Trophoblast cell (in vitro differentiated cells and primary cell): ENCODE measurements around the gene ETV3.

Experiments
- DNase-seq, 2 donors: peaks; one replicate each; pipeline ENCODE4 v3.0.0-alpha.2; 2016
- H2AFZ ChIP-seq: 2 replicates; pipeline ENCODE4 v1.6.1; 2013; ENCODE audit warnings: low read length, moderate library complexity, mild to moderate bottlenecking; ENCODE audit not compliant: insufficient read depth, poor library complexity
- H2AK5ac ChIP-seq: 2 replicates; pipeline ENCODE4 v1.6.1; 2013; ENCODE audit warnings: mild to moderate bottlenecking, low read length
- H2BK120ac ChIP-seq: 2 replicates; pipeline ENCODE4 v1.6.1; 2013; ENCODE audit warnings: low read length, mild to moderate bottlenecking, moderate library complexity; ENCODE audit not compliant: insufficient read depth, poor library complexity
- H2BK12ac ChIP-seq: 2 replicates; pipeline ENCODE4 v1.6.1; 2013; ENCODE audit warnings: mild to moderate bottlenecking, low read length, moderate library complexity
- H2BK5ac ChIP-seq: 2 replicates; pipeline ENCODE4 v1.6.1; 2013; ENCODE audit warnings: low read length, low read depth, moderate library complexity, mild to moderate bottlenecking; ENCODE audit not compliant: poor library complexity
- H3K14ac ChIP-seq: 2 replicates; pipeline ENCODE4 v1.6.1; 2013; ENCODE audit warnings: mild to moderate bottlenecking, low read length
- H3K18ac ChIP-seq: 2 replicates; pipeline ENCODE4 v1.6.1; 2013; ENCODE audit warnings: mild to moderate bottlenecking, low read length
- H3K23ac ChIP-seq: 2 replicates; pipeline ENCODE4 v1.6.1; 2013; ENCODE audit warnings: low read length
- H3K27ac ChIP-seq: 2 replicates; pipeline ENCODE4 v1.5.1; 2013; ENCODE audit warnings: low read depth, mild to moderate bottlenecking, inconsistent platforms, low read length, moderate library complexity
- H3K27me3 ChIP-seq: 2 replicates; pipeline ENCODE4 v1.6.1; 2013; ENCODE audit warnings: inconsistent platforms, mild to moderate bottlenecking, low read length, moderate library complexity; ENCODE audit not compliant: insufficient read depth
- H3K36me3 ChIP-seq, 2 experiments: 1 replicate in 1 of 2; 2 replicates in 1 of 2; pipeline ENCODE4 v1.6.1; 2013; ENCODE audit warnings: low read length in 2 of 2, mild to moderate bottlenecking in 2 of 2, moderate library complexity in 1 of 2; ENCODE audit not compliant: insufficient read depth in 2 of 2, control insufficient read depth in 1 of 2
- H3K4ac ChIP-seq: 2 replicates; pipeline ENCODE4 v1.6.1; 2013; ENCODE audit warnings: low read depth, mild to moderate bottlenecking, low read length, moderate library complexity
- H3K4me1 ChIP-seq, 2 experiments: 1 replicate in 1 of 2; 2 replicates in 1 of 2; pipeline ENCODE4 v1.6.1; 2013; ENCODE audit warnings: low read length in 2 of 2, mild to moderate bottlenecking in 2 of 2, moderate library complexity in 1 of 2; ENCODE audit not compliant: insufficient read depth in 2 of 2, control insufficient read depth in 1 of 2
- H3K4me2 ChIP-seq: 2 replicates; pipeline ENCODE4 v1.6.1; 2013; ENCODE audit warnings: inconsistent platforms, mild to moderate bottlenecking, low read length, moderate library complexity
- H3K4me3 ChIP-seq: 2 replicates; pipeline ENCODE4 v1.5.1; 2013; ENCODE audit warnings: mild to moderate bottlenecking, low read depth, low read length, inconsistent platforms
- H3K79me1 ChIP-seq: one replicate; pipeline ENCODE4 v1.6.1; 2013; ENCODE audit warnings: low read length
- H3K79me2 ChIP-seq: 2 replicates; pipeline ENCODE4 v1.6.1; 2013; ENCODE audit warnings: low read length, mild to moderate bottlenecking; ENCODE audit not compliant: control insufficient read depth, insufficient read depth, poor library complexity
- H3K9ac ChIP-seq: 2 replicates; pipeline ENCODE4 v1.6.1; 2013; ENCODE audit warnings: mild to moderate bottlenecking, low read length
- H3K9me3 ChIP-seq: 2 replicates; pipeline ENCODE4 v1.6.1; 2013; ENCODE audit warnings: low read depth, mild to moderate bottlenecking, control low read depth, inconsistent platforms, low read length; ENCODE audit not compliant: insufficient read depth
- H4K12ac ChIP-seq: 2 replicates; pipeline ENCODE4 v1.6.1; 2013; ENCODE audit warnings: low read depth, mild to moderate bottlenecking, low read length, moderate library complexity
- H4K8ac ChIP-seq: 2 replicates; pipeline ENCODE4 v1.6.1; 2013; ENCODE audit warnings: low read depth, mild to moderate bottlenecking, low read length, moderate library complexity
- H4K91ac ChIP-seq: one replicate; pipeline ENCODE4 v1.6.1; 2013; ENCODE audit warnings: low read depth, mild to moderate bottlenecking, low read length, moderate library complexity
- WGBS: extraction: QIAGEN DNeasy Blood & Tissue Kit; methylation state at CpG from one replicate; pipeline ENCODE4 v1.1.7; 2013; ENCODE audit warnings: missing lambda C conversion rate; ENCODE audit not compliant: insufficient read length, insufficient coverage; ENCODE audit errors: extremely low coverage; 5-methylcytosine and 5-hydroxymethylcytosine counted together

ETV3 gene

GRCh38 chr1:157136133-157136532, 2.1 kb downstream of the ETV3 start:
- Histone ChIP-seq H3K4ac (no peak overlapping the region), H3K18ac (no peak overlapping the region), H3K79me2 (peaks cover 15% of the 10 kb centered on the region), H2BK120ac (no peak overlapping the region), H3K79me1 (peaks cover 14% of the 10 kb centered on the region), H2AK5ac (no peak overlapping the region), H3K36me3 (peaks cover 4 to 15% of the 10 kb centered on the region in 2 experiments), H3K9me3 (no peaks in the 10 kb centered on the region), H2BK5ac (no peak overlapping the region), H3K23ac (no peak overlapping the region), H3K4me2 (peak overlapping the region; percentile 6), H3K14ac (no peak overlapping the region), H4K91ac (no peak overlapping the region), H3K27me3 (no peaks in the 10 kb centered on the region), H4K12ac (no peak overlapping the region), H3K4me3 (no peak overlapping the region), H3K9ac (no peak overlapping the region), H2BK12ac (peak overlapping the region; percentile 37), H2AFZ (no peak overlapping the region), H3K4me1 (peaks cover 12 to 27% of the 10 kb centered on the region in 2 experiments), H3K27ac (peak overlapping the region; percentile 1), H4K8ac (no peak overlapping the region)
- DNase-seq, result peak in 1 of 2 donors; percentile 22
- no CpG with 5 or more reads among the region's 4 CpGs for WGBS

GRCh38 chr1:157135646-157136045, 2.5 kb downstream of the ETV3 start:
- Histone ChIP-seq H3K4me3 (no peak overlapping the region), H2BK120ac (no peak overlapping the region), H2BK5ac (no peak overlapping the region), H3K79me1 (peaks cover 14% of the 10 kb centered on the region), H3K18ac (no peak overlapping the region), H3K27ac (peak overlapping the region; percentile 1), H3K9me3 (no peaks in the 10 kb centered on the region), H4K12ac (no peak overlapping the region), H4K8ac (no peak overlapping the region), H3K9ac (no peak overlapping the region), H3K4me1 (peaks cover 12 to 27% of the 10 kb centered on the region in 2 experiments), H3K4ac (no peak overlapping the region), H2BK12ac (no peak overlapping the region), H4K91ac (no peak overlapping the region), H3K27me3 (no peaks in the 10 kb centered on the region), H3K79me2 (peaks cover 15% of the 10 kb centered on the region), H3K36me3 (peaks cover 4 to 15% of the 10 kb centered on the region in 2 experiments), H3K23ac (no peak overlapping the region), H3K14ac (no peak overlapping the region), H2AK5ac (no peak overlapping the region), H2AFZ (no peak overlapping the region), H3K4me2 (no peak overlapping the region)
- DNase-seq, result no peak
- no CpG with 5 or more reads among the region's 1 CpG for WGBS

GRCh38 chr1:157135070-157135469, 3.1 kb downstream of the ETV3 start:
- Histone ChIP-seq H3K4me3 (no peak overlapping the region), H3K9ac (no peak overlapping the region), H3K27ac (peak overlapping the region; percentile 68), H3K79me1 (peaks cover 14% of the 10 kb centered on the region), H3K14ac (no peak overlapping the region), H2BK12ac (no peak overlapping the region), H3K27me3 (no peaks in the 10 kb centered on the region), H2AK5ac (no peak overlapping the region), H2BK5ac (no peak overlapping the region), H2BK120ac (no peak overlapping the region), H3K18ac (no peak overlapping the region), H4K8ac (no peak overlapping the region), H3K4me1 (peaks cover 12 to 27% of the 10 kb centered on the region in 2 experiments), H3K36me3 (peaks cover 4 to 18% of the 10 kb centered on the region in 2 experiments), H3K4me2 (peak overlapping the region; percentile 24), H3K9me3 (no peaks in the 10 kb centered on the region), H3K23ac (no peak overlapping the region), H4K91ac (no peak overlapping the region), H2AFZ (no peak overlapping the region), H3K79me2 (peaks cover 15% of the 10 kb centered on the region), H3K4ac (no peak overlapping the region), H4K12ac (no peak overlapping the region)
- DNase-seq, result no peak
- no CpG with 5 or more reads among the region's 2 CpGs for WGBS

GRCh38 chr1:157134442-157134841, 3.8 kb downstream of the ETV3 start:
- no peak overlapping the region for H3K18ac ChIP-seq
- H4K12ac ChIP-seq, result no peak overlapping the region
- peak overlapping the region; percentile 68 for H3K27ac ChIP-seq
- H2AFZ ChIP-seq, result no peak overlapping the region
- H3K27me3 ChIP-seq, result no peaks in the 10 kb centered on the region
- no peak overlapping the region for H2BK12ac ChIP-seq
- no peak overlapping the region for H4K8ac ChIP-seq
- peak in 1 of 2 donors; percentile 33 for DNase-seq
- H3K79me2 ChIP-seq, result peaks cover 15% of the 10 kb centered on the region
- no peak overlapping the region for H3K23ac ChIP-seq
- H3K4me2 ChIP-seq, result peak overlapping the region; percentile 24
- H3K79me1 ChIP-seq, result peaks cover 14% of the 10 kb centered on the region
- no peak overlapping the region for H2BK120ac ChIP-seq
- H3K4ac ChIP-seq, result no peak overlapping the region
- no peak overlapping the region for H2AK5ac ChIP-seq
- H3K9ac ChIP-seq, result no peak overlapping the region
- peaks cover 12 to 27% of the 10 kb centered on the region in 2 experiments for H3K4me1 ChIP-seq
- H3K14ac ChIP-seq, result no peak overlapping the region
- WGBS, result 100% methylated on average over 3 of the region's 4 CpGs
- no peak overlapping the region for H2BK5ac ChIP-seq
- peaks cover 4 to 18% of the 10 kb centered on the region in 2 experiments for H3K36me3 ChIP-seq
- no peak overlapping the region for H4K91ac ChIP-seq
- no peak overlapping the region for H3K4me3 ChIP-seq
- no peaks in the 10 kb centered on the region for H3K9me3 ChIP-seq
